H1 (cell line): ENCODE results near the gene CAMTA1. TPM values are rescaled to one million over a fixed set of nuclear protein-coding genes. Genes with fewer than 3 reads are reported as not detected.

Experiments used
- CTCF ChIA-PET: fragments of 300-600 bp; sonication (Branson Sonifier 250); formaldehyde crosslinking; loops from one replicate; lab custom pipeline; 2021; ENCODE audit not compliant: partially characterized antibody; lab: Charles Lee
- POLR2A ChIA-PET: fragments of 300-600 bp; sonication (Branson Sonifier 250); formaldehyde crosslinking; loops from one replicate; lab custom pipeline; 2021; ENCODE audit warnings: inconsistent platforms; ENCODE audit not compliant: partially characterized antibody; lab: Charles Lee
- DNase-seq, 2 experiments: peaks; one replicate each; pipeline versions ENCODE4 v3.0.0 to v3.0.0-alpha.2; 2010 to 2022; ENCODE audit warnings: low spot score in 2 of 2, low read depth in 1 of 2, mixed read lengths in 1 of 2
- FAIRE-seq: peaks from 2 replicates; lab custom pipeline; 2011; peaks lifted over from hg19 to GRCh38; lab: Jason Lieb, UNC
- H2AFZ ChIP-seq: 2 replicates; pipeline ENCODE4 v1.8.1; 2012; ENCODE audit warnings: low read length, inconsistent platforms
- H2AK5ac ChIP-seq: 2 replicates; pipeline ENCODE4 v1.6.1; 2013; ENCODE audit warnings: low read depth, low read length
- H2BK120ac ChIP-seq: replicated peaks from 2 replicates; pipeline ENCODE3; 2013; ENCODE audit warnings: low read depth, low read length, inconsistent platforms
- H2BK12ac ChIP-seq: 2 replicates; pipeline ENCODE4 v1.6.1; 2013; ENCODE audit warnings: low read depth, low read length
- H2BK15ac ChIP-seq: 2 replicates; pipeline ENCODE4 v1.6.1; 2013; ENCODE audit warnings: low read length
- H2BK20ac ChIP-seq: 2 replicates; pipeline ENCODE4 v1.6.1; 2013; ENCODE audit warnings: low read length
- H2BK5ac ChIP-seq: 2 replicates; pipeline ENCODE4 v1.6.1; 2013; ENCODE audit warnings: low read depth, low read length
- H3K14ac ChIP-seq: 2 replicates; pipeline ENCODE4 v1.6.1; 2013; ENCODE audit warnings: inconsistent platforms; ENCODE audit not compliant: insufficient read length
- H3K18ac ChIP-seq: 2 replicates; pipeline ENCODE4 v1.6.1; 2013; ENCODE audit warnings: low read length; ENCODE audit errors: extremely low read depth
- H3K23ac ChIP-seq: 2 replicates; pipeline ENCODE4 v1.6.1; 2013; ENCODE audit warnings: inconsistent platforms; ENCODE audit not compliant: insufficient read length
- H3K23me2 ChIP-seq: 2 replicates; pipeline ENCODE4 v1.6.1; 2013; ENCODE audit warnings: low read depth, low read length
- H3K27ac ChIP-seq: 2 replicates; pipeline ENCODE4 v1.6.1; 2011; ENCODE audit warnings: low read depth, low read length, inconsistent platforms
- H3K27me3 ChIP-seq, 4 experiments: replicated peaks in 1 of 4; 1 replicate in 1 of 4; 2 replicates in 3 of 4; pipeline versions ENCODE4 v1.6.1 to v1.8.1; 2011 to 2013; ENCODE audit warnings: low read length in 3 of 4, mild to moderate bottlenecking in 3 of 4, inconsistent platforms in 2 of 4, mixed read lengths in 2 of 4, moderate library complexity in 1 of 4; ENCODE audit not compliant: control insufficient read depth in 3 of 4, insufficient read depth in 3 of 4; ENCODE audit errors: extremely low read depth in 1 of 4
- H3K36me3 ChIP-seq, 4 experiments: 2 replicates each; pipeline versions ENCODE4 v1.6.1 to v1.8.1; 2011 to 2013; ENCODE audit warnings: mild to moderate bottlenecking in 4 of 4, low read length in 3 of 4, moderate library complexity in 2 of 4, control low read depth in 1 of 4, inconsistent platforms in 1 of 4; ENCODE audit not compliant: insufficient read depth in 4 of 4, control insufficient read depth in 2 of 4
- H3K4ac ChIP-seq: replicated peaks from 2 replicates; pipeline ENCODE3; 2013; ENCODE audit warnings: low read length, low read depth, mixed read lengths, inconsistent platforms; ENCODE audit not compliant: insufficient read length
- H3K4me1 ChIP-seq, 4 experiments: replicated peaks in 1 of 4; 1 replicate in 1 of 4; 2 replicates in 3 of 4; pipeline versions ENCODE4 v1.6.1 to v1.8.1; 2011 to 2013; ENCODE audit warnings: low read length in 3 of 4, inconsistent platforms in 2 of 4, mixed read lengths in 1 of 4; ENCODE audit not compliant: insufficient read depth in 4 of 4, control insufficient read depth in 3 of 4
- H3K4me2 ChIP-seq, 2 experiments: 2 replicates each; pipeline versions ENCODE4 v1.6.1 to v1.8.1; 2011 to 2013; ENCODE audit warnings: low read depth in 2 of 2, low read length in 2 of 2, control low read depth in 1 of 2, inconsistent platforms in 1 of 2, mild to moderate bottlenecking in 1 of 2; ENCODE audit not compliant: insufficient read depth in 1 of 2
- H3K4me3 ChIP-seq, 4 experiments: fragments of 200-600, 300-600 bp in 1 of 4; sonication (generic), shearing (Covaris generic), sonication (Bioruptor Twin) in 1 of 4; 2 replicates each; pipeline versions ENCODE4 v1.5.1 to v1.8.1; 2011 to 2016; ENCODE audit warnings: low read length in 4 of 4, low read depth in 3 of 4, control low read depth in 2 of 4, inconsistent platforms in 2 of 4, mild to moderate bottlenecking in 2 of 4, mixed read lengths in 1 of 4, moderate library complexity in 1 of 4; ENCODE audit not compliant: insufficient read depth in 2 of 4; ENCODE audit errors: extremely low read depth in 1 of 4
- H3K56ac ChIP-seq: replicated peaks from 2 replicates; pipeline ENCODE3; 2013; ENCODE audit warnings: low read depth, mild to moderate bottlenecking, mixed read lengths, low read length, inconsistent platforms; ENCODE audit not compliant: insufficient read length
- H3K79me1 ChIP-seq: 2 replicates; pipeline ENCODE4 v1.6.1; 2013; ENCODE audit warnings: low read depth, low read length, control low read depth
- H3K79me2 ChIP-seq, 2 experiments: 2 replicates each; pipeline versions ENCODE4 v1.6.1 to v1.8.1; 2012 to 2013; ENCODE audit warnings: low read length in 2 of 2, mild to moderate bottlenecking in 2 of 2, inconsistent platforms in 1 of 2; ENCODE audit not compliant: insufficient read depth in 2 of 2, control insufficient read depth in 1 of 2
- H3K9ac ChIP-seq, 4 experiments: replicated peaks in 1 of 4; 1 replicate in 1 of 4; 2 replicates in 3 of 4; pipeline versions ENCODE4 v1.6.1 to v1.8.1; 2011 to 2013; ENCODE audit warnings: low read depth in 3 of 4, low read length in 3 of 4, control low read depth in 2 of 4, mild to moderate bottlenecking in 2 of 4, moderate library complexity in 2 of 4, inconsistent platforms in 1 of 4; ENCODE audit errors: extremely low read depth in 1 of 4
- H3K9me3 ChIP-seq, 2 experiments: 2 replicates each; pipeline versions ENCODE4 v1.6.1 to v1.8.1; 2012 to 2013; ENCODE audit warnings: mild to moderate bottlenecking in 2 of 2, moderate library complexity in 2 of 2, control low read depth in 1 of 2, inconsistent platforms in 1 of 2, low read depth in 1 of 2, low read length in 1 of 2, mixed read lengths in 1 of 2; ENCODE audit not compliant: insufficient read depth in 2 of 2
- H4K20me1 ChIP-seq, 2 experiments: replicated peaks in 1 of 2; 2 replicates each; pipeline versions ENCODE3 to v1.8.1; 2011 to 2013; ENCODE audit warnings: inconsistent platforms in 2 of 2, low read length in 2 of 2, mild to moderate bottlenecking in 1 of 2; ENCODE audit not compliant: insufficient read depth in 2 of 2, control insufficient read depth in 1 of 2
- H4K5ac ChIP-seq: 2 replicates; pipeline ENCODE4 v1.6.1; 2013; ENCODE audit warnings: low read length, low read depth, mixed read lengths, inconsistent platforms; ENCODE audit not compliant: insufficient read length
- H4K8ac ChIP-seq: 2 replicates; pipeline ENCODE4 v1.8.0; 2013; ENCODE audit warnings: mild to moderate bottlenecking, moderate library complexity, low read length, inconsistent platforms; ENCODE audit not compliant: insufficient read depth; ENCODE audit errors: extremely low read depth
- H4K91ac ChIP-seq: replicated peaks from 2 replicates; pipeline ENCODE3; 2013; ENCODE audit warnings: low read length, mixed read lengths, inconsistent platforms; ENCODE audit not compliant: insufficient read length
- KDM1A ChIP-seq: fragments of 200-600, 300-600 bp; sonication (generic); IDR thresholded peaks from 2 replicates; pipeline ENCODE4 v1.7.1; 2016; ENCODE audit warnings: mild to moderate bottlenecking, low read length, borderline replicate concordance
- NANOG ChIP-seq: IDR thresholded peaks from 2 replicates; pipeline ENCODE4 v1.6.1; 2011; ENCODE audit warnings: low read length, low read depth, mild to moderate bottlenecking, inconsistent platforms; ENCODE audit not compliant: insufficient read depth, poor library complexity, severe bottlenecking
- NRF1 ChIP-seq: IDR thresholded peaks from 2 replicates; pipeline ENCODE4 v1.6.1; 2011; ENCODE audit warnings: mild to moderate bottlenecking, low read depth, low read length, improper control_type of control experiment
- SRF ChIP-seq: IDR thresholded peaks from 2 replicates; pipeline ENCODE4 v1.6.1; 2011; ENCODE audit warnings: mild to moderate bottlenecking, low read depth, low read length, moderate library complexity
- WGBS, 2 experiments: shearing (Covaris generic) in 1 of 2; methylation state at CpG; one replicate each; pipeline versions ENCODE4 v1.1.6 to v1.1.7; 2013 to 2015; ENCODE audit warnings: low lambda C conversion rate in 2 of 2, mixed read lengths in 2 of 2, inconsistent platforms in 1 of 2, low coverage in 1 of 2, missing lambda C conversion rate in 1 of 2; ENCODE audit not compliant: insufficient replicate concordance in 2 of 2, insufficient coverage in 1 of 2, insufficient read length in 1 of 2; ENCODE audit errors: extremely low coverage in 1 of 2, missing lambda C conversion rate in 1 of 2; 5-methylcytosine and 5-hydroxymethylcytosine counted together
- polyA plus RNA-seq, 7 experiments: library from polyadenylated mRNA; depleted of rRNA in 3 of 7; stranded (reverse) in 5 of 7; unstranded in 2 of 7; fragments of >200 nt in 5 of 7; fragments of 200-250 nt in 2 of 7; gene quantifications; 1 replicate in 5 of 7; 2 replicates in 1 of 7; 4 replicates in 1 of 7; pipeline versions ENCODE4 v1.2.1 to v1.2.3, GENCODE V29; 2011 to 2013; ENCODE audit warnings: missing spikeins in 2 of 7, mixed read lengths in 2 of 7
- total RNA-seq: library from RNA; stranded (reverse); fragmentation: NEBNext Ultra II Directional; extraction: Animal tissue kit (Norgen Biotek cat#: 25700); gene quantifications from 2 replicates; pipeline ENCODE4 v1.2.1, GENCODE V29; 2021

CAMTA1 gene
- total and polyA plus RNA-seq, 2 of the 8 experiments (the other 6 are each of a cell fraction or from before 2014, with no cell fraction given): 65.0 to 119 TPM

DNA sequence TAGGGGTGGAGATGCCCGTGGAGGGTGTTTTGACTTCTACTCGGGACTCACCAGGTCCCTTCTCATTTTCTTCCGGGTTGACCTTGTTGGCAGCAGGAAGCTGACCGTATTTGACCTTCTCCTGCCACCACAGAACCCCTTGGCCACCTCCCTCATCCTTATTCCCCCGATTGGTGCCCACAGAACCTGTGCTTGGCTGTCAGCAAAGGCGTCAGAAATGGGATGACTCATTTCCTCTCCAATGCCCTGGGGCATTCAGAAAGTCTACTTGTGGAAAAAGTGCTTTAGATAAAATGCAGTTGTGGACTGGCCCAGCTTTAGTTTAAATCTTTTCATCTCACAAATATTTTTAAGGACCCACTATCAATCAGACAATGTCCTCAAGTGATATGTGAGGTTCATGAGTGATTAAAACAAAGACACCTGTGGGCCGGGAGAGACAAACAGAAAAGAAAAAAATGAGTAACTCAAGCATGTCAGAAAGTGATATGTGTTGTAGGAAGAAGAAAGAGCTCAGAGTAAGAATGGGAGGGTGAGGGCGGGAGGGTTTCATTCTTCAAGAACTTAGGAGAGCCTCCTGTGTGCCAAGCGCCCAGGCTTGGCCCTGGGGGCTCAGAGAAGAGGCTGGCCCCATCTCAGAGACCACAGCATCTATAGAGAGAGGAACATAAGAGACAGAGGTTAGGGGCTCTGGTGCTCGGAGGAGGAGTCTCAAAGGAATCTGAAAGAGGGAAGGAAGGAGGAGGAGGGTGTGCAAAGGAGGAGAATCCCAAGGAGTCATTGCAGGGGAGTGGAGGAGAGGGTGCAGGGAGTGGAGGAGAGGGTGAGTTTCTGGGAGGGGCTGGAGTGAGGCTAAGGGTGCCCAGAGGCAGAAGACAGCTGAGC lies 764.3 kb downstream of the CAMTA1 start:
- FAIRE-seq: no peak
- H3K4me3 ChIP-seq: no peak overlapping the region
- no peak overlapping the region for H4K5ac ChIP-seq
- no peak overlapping the region for H4K8ac ChIP-seq
- no peaks in the 10 kb centered on the region for H3K79me1 ChIP-seq
- no peak overlapping the region for H4K91ac ChIP-seq
- H2BK120ac ChIP-seq: no peak overlapping the region
- H3K4me1 ChIP-seq: peaks cover 0 to 14% (median 6%) of the 10 kb centered on the region in 4 experiments; a peak in 6 of 7 replicates
- no peaks in the 10 kb centered on the region for H3K23me2 ChIP-seq
- no peaks in the 10 kb centered on the region for H3K27me3 ChIP-seq
- no peak overlapping the region for H2AFZ ChIP-seq
- ChIA-PET POLR2A (interaction anchor here (0.7 to 1.4 kb wide), 2 partner anchors 12 to 155 kb away, joined by 3 read pairs; no protein-coding TSS in a partner anchor), CTCF (interaction anchor here (1.6 to 4.5 kb wide), 2 partner anchors 9 to 95 kb away, joined by 6 to 11 read pairs; no protein-coding TSS in a partner anchor)
- H3K56ac ChIP-seq: no peak overlapping the region
- no peak overlapping the region for H2AK5ac ChIP-seq
- no peak overlapping the region for H2BK5ac ChIP-seq
- H3K4ac ChIP-seq: no peak overlapping the region
- H3K23ac ChIP-seq: no peak overlapping the region
- TF ChIP-seq NANOG (no peak), KDM1A (no peak), SRF (no peak), NRF1 (no peak)
- 0 out of 2 replicates have a peak overlapping the region, but pooled peaks have one; percentile 48 for H2BK20ac ChIP-seq
- no peak overlapping the region for H3K27ac ChIP-seq
- no peak overlapping the region for H2BK15ac ChIP-seq
- no peak overlapping the region for H3K14ac ChIP-seq
- H3K36me3 ChIP-seq: no peaks in the 10 kb centered on the region
- no peak overlapping the region for H3K18ac ChIP-seq
- H3K9me3 ChIP-seq: peaks cover 0 to 3% of the 10 kb centered on the region in 2 experiments; a peak in 1 of 4 replicates
- H3K79me2 ChIP-seq: no peaks in the 10 kb centered on the region
- peak overlapping the region in 1 of 2 experiments; percentile 34; a peak in 1 of 4 replicates for H3K4me2 ChIP-seq
- 88% methylated on average over 9 of the region's 10 CpGs; no CpG with 5 or more reads in 1 of the 2 experiments for WGBS, 2 experiments
- DNase-seq: no peak
- H2BK12ac ChIP-seq: no peak overlapping the region; the same call in 1 of the 2 replicates
- no peaks in the 10 kb centered on the region for H4K20me1 ChIP-seq
- H3K9ac ChIP-seq: no peak overlapping the region
